HG03025 (cell line): ENCODE data around the gene MAD2L1BP.
A peak's percentile ranks its signal among the peaks of the same experiment; 100 is the strongest.
"Not testable (repeated sequence)": the region's sequence is repeated elsewhere in the genome, so short reads cannot be mapped to it uniquely, and the experiment has no call there.

Experiments
- ATAC-seq: cut with Tn5 transposase; IDR thresholded peaks from one replicate; pipeline ENCODE4 v1.9.1; 2021; ENCODE audit warnings: mild to moderate bottlenecking, moderate library complexity; ENCODE audit not compliant: unreplicated experiment, low FRiP score

The MAD2L1BP gene, protein sequence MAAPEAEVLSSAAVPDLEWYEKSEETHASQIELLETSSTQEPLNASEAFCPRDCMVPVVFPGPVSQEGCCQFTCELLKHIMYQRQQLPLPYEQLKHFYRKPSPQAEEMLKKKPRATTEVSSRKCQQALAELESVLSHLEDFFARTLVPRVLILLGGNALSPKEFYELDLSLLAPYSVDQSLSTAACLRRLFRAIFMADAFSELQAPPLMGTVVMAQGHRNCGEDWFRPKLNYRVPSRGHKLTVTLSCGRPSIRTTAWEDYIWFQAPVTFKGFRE

DNA sequence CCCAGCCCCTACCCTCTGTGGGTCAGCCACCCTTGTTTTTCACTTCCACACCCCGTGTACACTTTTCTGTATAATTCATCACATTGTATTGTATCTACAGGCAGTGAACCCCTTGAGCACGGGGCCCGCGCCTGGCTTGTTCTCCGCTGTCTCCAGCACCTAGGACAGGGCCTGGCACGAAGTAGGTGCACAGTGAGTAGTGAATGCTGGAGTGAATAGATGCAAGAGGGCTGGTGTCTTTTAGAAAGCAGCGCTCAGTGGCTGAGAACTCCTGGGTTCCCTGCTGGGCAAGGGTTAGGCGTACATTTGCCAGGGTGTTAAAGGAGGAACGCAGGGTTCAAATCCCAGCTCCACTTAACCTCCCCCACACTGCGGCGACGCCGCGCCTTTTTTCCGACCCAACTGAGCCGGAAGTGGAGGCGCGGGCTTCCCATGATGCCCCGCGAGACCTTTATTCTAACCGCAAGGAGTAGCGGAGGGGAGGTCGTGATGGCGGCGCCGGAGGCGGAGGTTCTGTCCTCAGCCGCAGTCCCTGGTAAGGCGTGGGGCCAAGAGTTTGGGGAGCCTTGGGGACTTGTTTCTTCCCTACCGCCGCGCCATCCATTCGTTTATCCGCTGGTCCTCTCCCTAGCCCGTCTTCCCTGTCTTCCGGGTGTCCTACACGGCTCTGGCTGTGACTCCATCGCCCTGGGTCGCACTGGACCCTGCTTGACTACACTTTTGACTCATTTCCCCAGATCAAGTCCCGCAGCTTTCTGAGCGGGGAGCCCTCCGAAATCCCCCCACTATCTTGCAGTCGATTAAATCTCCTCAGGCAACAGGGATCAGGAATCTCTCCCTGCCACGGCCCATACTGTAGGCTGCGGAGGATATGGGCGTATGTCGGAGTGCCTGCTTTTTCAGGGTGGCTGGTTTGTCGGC, at the start of gene MAD2L1BP:
MAD2L1BP (plus strand) TSS at position 454 of the 921 bp plus-strand sequence; CDS start at position 490, 36 bp downstream.
- ATAC-seq = peak; percentile 78

DNA sequence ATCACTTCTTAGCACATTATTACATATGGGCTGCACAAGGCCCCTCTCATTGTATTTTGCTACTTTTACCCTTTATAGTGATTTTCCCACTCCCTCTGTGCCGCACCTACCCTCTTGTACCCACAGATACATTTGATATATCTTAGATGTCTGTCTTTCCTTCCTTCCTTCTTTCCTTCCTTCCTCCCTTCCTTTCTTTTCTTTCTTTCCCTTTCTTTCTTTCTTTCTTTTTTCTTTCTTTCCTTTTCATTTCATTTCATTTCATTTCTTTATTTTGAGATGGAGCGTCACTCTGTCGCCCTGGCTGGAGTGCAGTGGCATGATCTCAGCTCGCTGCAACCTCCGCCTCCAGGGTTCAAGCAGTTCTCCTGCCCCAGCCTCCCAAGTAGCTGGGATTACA, 47.4 kb upstream of the MAD2L1BP start:
- no peak for ATAC-seq

DNA sequence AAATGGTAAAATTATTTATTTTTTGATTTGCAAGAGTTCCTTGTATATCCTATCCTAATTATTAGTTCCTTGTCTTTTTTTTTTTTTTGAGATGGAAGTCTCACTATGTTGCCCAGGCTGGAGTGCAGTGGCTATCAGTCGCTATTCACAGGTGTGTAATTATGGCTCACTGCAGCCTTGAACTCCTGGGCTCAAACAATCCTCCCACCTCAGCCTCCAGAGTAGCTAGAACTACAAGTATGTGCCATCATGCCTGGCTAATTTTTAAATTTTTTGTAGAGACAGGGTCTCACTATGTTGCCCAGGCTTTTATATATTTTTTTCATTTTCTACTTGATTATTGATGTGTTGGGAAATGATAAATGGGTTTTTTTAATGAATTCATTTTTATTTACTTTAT, 46.1 kb upstream of the MAD2L1BP start:
- not testable (repeated sequence) for ATAC-seq

DNA sequence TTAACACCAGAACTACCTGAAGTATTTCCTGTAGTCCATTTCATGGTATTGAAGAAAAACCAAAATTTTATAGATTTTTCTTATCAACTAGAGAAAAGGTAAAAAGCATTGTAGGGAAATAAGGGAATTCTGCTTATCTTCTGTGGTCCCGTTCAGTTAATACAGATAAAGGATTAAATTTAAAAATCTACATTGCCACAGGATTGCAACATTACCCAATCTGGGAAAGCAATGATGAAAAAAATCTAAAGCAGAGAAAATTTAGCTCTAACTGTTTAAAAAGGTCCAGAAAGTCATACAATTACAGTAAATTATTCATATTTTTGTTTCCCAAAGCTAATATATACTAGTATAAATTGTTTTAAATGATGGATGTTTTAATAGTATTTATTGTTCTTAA, 41.7 kb upstream of the MAD2L1BP start:
- no peak for ATAC-seq

DNA sequence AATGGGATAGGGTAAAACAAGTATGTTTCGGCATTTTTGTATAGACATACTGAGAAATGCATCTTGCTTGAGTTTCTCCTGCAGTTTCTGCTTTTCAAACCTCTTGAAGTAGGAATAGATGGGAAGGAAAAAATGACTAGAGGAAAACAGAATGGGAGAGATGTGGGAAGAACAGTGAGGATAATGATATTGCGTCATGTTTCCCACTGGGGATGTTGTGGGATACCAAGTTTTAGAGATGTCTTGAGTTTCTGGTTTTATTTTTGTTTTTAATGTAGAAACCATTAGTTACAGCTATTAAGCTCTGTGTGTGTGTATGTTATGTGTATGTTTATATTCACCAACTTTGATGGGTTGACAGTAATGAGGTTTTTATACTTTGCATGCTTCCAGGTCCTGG, 35.0 kb upstream of the MAD2L1BP start:
- no peak for ATAC-seq

DNA sequence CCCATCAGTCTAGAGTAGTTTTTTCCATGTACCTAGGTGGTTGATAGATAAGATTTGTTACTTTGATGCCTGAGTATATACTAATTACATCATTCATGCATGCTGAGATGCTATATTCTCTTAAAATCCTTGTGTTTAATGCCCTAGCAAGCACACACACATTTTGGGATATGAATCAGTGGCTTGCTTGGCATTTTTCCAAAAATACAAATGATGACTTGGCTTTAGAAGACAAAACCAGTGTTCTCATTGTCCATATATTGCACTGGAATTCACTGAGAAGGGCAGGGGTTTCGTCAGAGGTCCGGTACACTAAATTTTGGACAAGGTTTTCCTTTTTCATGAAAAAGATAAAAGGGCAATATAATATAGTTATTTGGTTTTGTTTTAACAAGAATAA, 31.5 kb upstream of the MAD2L1BP start:
- ATAC-seq = no peak

DNA sequence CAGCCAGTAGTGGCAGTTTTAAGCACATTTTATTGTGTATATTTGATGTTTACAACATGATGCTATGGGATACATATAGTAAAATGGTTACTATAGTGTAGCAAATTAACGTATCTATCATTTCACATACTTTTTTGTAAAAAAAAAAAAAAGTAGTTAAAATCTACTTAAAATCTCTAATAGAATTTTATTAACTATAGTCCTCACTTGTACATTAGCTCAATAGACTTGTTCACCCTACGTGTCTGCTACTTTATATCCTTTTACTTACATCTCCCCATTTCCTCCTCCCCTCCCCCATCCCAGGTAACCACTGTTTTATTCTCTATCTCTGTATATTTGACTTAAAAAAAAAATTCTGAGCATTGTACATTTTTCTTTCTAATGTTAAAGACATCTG, 29.6 kb upstream of the MAD2L1BP start:
- no peak for ATAC-seq

DNA sequence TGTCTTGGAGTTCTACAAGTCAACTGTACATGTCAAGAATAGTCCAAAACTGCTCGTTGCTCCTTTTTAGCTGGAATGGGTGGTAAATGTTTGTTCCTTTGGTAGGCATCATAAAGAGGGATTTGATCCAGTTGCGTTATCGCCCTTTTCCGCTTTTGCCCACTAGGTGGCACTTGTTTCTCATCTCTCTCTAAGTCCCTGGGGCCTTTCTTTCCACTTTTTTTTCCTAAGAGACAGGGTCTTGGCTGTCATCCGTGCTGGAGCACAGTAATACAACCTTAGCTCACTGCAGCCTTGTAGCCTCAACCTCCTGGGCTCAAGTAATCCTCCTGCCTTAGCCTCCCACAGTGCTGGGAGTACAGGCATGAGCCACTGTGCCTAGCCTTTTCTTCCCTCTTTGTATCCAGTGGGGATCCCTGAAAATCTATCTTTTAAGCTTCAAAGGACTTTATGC, 27.3 kb upstream of the MAD2L1BP start:
- no peak for ATAC-seq

DNA sequence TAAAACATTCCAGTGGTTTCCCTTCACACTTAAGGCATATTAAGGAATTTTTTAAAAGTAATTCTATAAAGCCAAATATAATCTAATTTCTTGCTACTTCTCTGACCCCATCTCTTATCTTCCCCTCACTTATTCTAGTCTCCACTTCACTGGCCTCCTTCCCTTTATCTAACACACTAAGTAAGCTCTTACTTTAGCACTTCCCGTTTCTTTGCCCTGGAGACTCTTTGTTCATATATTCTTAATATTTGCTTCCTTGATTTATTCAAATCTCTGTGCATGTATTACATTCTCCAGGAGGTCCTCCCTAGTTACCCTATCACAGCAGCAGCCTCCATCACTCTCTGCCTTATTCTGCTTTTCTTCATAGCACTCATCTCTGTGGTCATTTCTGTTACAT, 26.8 kb upstream of the MAD2L1BP start:
- ATAC-seq = no peak

DNA sequence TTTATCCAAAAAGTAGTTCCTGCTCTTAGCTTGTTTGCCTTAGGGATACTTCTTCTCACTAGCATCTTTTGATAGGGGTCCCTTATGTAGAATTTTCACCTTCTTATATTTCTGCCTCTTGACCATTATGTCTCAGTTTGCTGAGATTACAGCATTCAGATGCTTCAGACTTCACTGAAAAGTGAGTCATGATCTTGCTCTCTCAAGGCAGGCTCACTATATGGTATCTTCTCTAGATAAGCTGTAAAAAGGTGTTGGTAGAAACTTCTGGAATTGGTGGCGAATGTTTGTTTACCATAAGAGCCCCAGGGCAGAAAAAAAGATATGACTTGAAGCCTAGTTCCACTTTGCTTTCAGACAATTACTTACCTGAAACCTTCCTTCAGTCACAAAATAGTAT, 26.2 kb upstream of the MAD2L1BP start:
- no peak for ATAC-seq

DNA sequence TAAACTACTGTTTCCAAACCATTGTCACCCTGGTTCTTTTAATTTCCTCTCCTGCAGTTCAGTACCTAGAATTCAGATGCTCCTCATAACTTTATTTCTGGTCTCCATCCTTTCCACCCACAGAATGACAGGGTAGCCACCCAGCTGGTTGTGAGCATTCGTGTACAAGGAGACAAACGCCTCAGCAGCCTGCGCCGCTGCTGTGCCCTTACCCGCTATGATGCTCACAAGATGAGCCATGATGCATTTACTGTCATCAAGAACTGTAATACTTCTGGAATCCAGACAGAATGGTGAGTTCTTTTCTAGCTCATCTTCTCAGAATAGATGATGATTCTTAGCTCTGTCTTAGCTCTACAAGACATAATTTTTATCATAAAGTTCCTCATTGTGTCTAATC, 25.2 kb upstream of the MAD2L1BP start:
- ATAC-seq = no peak

DNA sequence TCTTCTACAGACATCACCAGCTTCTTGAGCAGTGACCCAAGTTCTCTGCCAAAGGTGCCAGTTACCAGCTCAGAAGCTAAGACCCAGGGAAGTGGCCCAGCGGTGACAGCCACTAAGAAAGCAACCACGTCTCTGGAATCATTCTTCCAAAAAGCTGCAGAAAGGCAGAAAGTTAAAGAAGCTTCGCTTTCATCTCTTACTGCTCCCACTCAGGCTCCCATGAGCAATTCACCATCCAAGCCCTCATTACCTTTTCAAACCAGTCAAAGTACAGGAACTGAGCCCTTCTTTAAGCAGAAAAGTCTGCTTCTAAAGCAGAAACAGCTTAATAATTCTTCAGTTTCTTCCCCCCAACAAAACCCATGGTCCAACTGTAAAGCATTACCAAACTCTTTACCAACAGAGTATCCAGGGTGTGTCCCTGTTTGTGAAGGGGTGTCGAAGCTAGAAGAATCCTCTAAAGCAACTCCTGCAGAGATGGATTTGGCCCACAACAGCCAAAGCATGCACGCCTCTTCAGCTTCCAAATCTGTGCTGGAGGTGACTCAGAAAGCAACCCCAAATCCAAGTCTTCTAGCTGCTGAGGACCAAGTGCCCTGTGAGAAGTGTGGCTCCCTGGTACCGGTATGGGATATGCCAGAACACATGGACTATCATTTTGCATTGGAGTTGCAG, 21.8 kb upstream of the MAD2L1BP start:
- ATAC-seq = no peak

DNA sequence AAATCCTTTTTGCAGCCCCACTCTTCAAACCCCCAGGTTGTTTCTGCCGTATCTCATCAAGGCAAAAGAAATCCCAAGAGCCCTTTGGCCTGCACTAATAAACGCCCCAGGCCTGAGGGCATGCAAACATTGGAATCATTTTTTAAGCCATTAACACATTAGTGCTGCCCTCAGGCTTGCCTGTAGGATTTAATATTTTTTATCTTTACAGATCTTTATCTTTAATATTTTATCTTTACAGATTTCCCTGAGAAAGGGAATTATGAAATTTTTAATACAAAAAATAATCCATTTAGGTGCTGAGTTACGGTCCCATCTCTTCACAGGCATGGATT, 21.3 kb upstream of the MAD2L1BP start:
- no peak for ATAC-seq

DNA sequence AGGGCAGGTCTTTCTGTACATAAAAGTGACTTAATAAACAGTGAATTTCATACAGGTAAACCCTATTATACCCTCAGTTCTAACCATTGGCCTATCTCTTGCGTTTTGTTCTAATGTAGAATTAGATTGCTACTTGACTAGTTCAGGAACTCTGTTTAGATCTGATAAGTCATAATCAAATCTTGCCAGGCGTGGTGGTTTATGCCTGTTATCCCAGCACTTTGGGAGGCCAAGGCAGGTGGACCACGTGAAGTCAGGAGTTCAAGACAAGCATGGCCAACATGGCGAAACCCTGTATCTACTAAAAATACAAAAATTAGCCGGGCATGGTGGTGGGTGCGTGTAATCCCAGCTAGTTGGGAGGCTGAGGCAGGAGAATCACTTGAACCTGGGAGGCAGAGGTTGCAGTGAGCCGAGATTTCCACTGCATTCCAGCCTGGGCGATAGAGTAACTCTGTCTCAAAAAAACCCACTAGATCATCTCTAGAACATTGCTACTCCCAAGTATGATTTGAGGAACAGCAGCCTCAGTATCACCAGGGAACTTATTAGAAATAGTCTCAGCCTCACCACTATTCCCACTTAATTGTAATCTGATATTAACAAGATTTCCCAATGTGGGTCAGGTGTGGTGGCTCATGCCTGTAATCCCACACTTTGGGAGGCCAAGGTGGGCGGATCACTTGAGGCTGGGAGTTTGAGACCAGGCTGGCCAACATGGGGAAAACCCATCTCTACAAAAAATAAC, 18.7 kb upstream of the MAD2L1BP start:
- ATAC-seq = no peak

DNA sequence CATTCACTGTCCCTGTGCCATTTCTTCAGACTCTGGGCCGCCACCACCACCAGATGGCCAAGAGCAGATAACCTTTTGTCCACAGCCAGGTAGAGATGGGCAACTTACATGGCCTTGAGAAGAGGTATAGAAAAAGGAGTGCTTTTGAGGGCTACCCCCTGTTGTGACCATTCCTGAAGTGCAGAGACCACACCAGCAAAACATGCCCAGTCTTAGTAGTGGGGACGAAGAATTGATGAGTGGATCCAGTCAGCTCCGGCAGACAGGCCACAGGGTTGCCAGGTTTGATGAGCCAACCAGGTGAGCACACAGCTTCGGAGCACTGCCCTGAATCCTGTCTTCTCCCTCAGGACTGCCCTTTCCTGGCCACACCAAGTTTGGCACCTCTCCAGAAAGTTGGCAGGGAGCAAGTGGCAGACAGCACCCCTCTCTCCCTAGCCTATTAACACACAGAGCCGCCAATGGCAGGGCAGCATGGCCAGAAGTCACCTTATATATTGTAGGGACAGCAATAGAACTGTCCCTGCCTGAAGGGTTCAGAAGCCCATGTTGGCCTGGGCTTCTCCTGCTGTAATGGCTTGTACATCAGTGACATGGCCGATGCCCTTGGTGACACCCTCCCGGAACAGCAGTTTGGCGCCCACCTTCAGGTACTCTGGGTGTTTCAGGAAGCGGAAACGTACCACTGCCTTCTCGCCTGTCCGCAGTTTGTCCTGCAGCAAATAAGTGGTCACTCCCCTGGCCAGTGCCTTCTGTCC, 14.4 kb upstream of the MAD2L1BP start:
- no peak for ATAC-seq

DNA sequence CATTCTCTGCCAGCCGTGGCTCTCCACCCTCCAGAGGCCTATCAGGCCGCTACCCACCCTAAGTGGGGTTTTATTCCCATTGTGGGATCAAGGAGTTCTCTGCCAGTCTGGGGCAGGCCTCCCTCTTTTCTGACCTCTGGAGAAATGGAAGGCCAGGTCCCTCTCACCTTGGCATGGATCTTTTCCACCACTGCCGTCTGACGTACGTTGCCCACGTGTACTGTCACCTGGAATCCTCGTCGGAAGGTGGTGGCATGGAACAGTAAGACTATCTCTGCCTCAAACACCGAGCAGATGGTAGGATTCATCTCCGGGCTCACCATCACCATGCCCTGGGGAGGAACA, 13.8 kb upstream of the MAD2L1BP start:
- ATAC-seq = no peak

DNA sequence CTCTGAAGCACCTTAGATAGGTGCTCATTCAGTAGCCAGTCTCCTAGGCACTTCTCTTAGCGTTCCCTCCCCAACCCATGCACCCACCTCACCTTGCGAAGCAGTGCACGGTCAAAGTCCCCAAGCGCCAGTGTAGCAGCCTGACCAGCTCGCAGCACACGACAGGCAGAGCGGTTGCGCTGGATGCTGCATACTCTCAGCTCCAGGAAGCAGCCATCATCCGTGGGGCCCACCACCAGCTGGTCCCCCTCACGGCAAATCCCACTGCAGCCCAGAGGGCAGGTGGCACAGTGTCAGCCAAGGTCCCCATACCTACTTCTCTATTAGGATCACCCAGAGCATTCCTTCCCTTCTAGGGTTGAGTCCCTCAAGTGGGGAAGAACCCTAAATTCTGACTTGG, 13.1 kb upstream of the MAD2L1BP start:
- no peak for ATAC-seq

DNA sequence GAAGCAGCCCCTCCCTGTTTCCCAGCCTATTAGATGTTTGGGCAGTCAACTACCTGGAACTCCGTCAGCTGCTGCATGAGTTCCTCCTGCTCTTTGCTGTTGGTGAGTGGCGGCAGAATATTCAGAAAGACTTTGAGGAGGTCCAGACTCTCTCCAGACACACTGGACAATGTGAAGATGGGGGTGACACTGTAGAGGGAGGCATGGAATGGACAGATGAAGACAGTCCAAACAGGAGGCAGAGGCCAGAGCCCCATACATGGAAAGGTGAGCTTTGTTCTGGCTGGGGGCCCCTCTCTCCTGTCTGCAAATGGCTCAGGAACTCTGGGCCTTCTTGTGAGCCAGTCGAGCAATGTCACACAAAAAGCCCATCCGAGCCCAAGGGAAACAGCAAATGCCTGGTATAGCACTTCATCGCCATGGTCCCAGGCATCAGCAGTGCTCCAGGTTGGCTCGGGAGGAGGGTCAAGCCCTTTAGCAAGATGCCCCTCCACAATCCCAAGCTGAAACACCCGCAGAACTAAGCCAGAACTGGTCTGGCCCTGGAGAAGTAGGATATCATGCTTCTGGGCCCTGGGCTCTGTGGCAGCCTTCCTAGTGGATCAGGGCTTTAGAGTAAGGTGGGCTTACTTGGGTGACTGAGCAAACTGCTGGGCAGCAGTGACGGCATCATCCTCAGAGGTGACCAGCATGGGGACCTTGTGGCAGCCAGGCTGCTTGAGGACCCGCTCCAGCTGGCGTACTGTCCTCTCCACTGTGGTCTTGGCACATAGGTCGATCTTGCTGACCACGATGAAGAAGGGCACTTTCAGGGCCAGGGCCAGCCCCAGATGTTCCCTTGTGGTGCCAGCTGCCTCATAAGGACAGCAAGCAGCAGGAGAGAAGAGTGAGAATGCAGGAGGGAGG, 11.5 kb upstream of the MAD2L1BP start:
- ATAC-seq = no peak

DNA sequence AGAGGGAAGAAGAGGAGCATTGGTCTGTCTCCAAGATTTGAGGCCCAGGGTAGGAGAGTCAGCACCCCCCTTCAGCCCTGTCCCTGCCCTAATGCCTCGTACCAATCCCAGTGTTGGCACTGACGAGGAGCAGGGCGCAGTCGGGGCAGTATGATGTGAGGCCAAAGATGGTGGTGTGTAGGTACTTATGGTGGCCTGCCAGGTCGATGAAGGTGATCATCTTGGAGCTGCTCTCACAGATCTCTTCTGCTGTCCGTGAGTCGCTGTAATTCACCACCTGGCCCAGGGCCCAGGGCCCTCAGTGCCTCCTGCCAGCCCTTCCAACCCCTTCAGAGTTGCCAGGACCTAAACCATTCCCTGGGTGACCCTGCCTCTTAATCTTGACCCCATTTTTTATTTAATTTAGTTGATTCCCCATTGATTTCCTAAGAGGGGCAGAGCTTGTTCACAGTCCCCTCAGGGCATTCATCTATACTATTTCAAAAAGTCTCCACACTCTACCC, 10.8 kb upstream of the MAD2L1BP start:
- no peak for ATAC-seq
